Sciatic nerve (tissue), 2 donors: ENCODE results near the gene CLIP4. TPM values are rescaled to one million over a fixed set of nuclear protein-coding genes. Genes with fewer than 3 reads are reported as not detected.

Experiments used
- ATAC-seq: fragments of 200-7000 bp; cut with Tn5 transposase; one replicate; pipeline ENCODE4 v1.9.1; 2020; ENCODE audit warnings: mild to moderate bottlenecking, moderate library complexity
- DNase-seq: peaks from one replicate; pipeline ENCODE4 v3.0.0-alpha.2; 2020; ENCODE audit warnings: low spot score
- intact Hi-C: fragments of 100-400 bp; cut with DNase I; formaldehyde crosslinking; loops from one replicate; pipeline ENCODE4 v1.14.2; 2022
- total RNA-seq: library from RNA; stranded (reverse); fragmentation: NEBNext Ultra II Directional; extraction: Animal tissue kit (Norgen Biotek cat#: 25700); gene quantifications from one replicate; pipeline ENCODE4 v1.2.1, GENCODE V29; 2021
- donor health status: DM: no; HTN: no; CAD: no.
- donor health status: DM: no; HTN: no; CAD: no.

CLIP4 gene
- total RNA-seq, 1 donor from 2014 or later = 85.6 TPM

DNA sequence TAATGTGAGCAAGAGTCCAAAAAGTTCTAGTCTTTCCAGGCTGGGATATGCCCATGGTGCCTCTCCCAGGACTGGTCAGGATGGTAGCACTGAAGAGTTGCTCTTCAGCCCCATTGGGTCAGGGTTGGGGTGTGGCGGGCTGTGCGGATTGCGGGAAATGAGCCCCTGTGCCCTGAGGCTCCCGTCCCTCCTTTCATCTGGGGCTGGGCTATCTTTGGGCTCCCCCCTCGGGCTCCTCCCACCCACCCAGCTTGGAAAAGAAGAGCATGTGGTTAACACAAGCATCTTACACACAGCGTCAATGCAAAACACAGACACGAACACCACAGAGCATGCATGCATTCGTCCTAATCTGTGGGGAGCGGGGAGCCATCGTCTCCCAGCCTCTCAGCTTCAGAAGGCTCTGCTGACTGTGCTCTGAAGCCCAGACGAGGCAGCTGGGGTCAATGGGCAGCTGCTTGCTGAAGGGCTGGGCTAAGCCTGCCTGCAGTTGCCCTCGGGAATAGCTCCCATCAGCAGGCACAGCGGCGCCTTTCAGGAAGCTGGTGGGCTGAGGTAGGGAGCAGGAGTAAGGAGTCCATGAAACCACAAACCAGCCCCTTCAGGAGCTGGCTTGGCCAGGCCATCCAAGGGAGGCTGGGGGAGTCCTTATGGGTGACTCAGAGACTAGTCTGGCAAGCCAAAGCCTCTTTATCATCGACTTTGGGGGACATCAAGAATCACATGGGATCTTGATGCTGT lies 112.9 kb downstream of the CLIP4 start:
- intact Hi-C loops = no loop called here
- ATAC-seq = no peak

GRCh38 chr2:29228947-29229346 lies 113.7 kb downstream of the CLIP4 start:
- DNase-seq (no peak), ATAC-seq (no peak)
- intact Hi-C loops = no loop called here

More for the DNA sequence above, 112.9 kb downstream of the CLIP4 start:
- no peak for DNase-seq

DNA sequence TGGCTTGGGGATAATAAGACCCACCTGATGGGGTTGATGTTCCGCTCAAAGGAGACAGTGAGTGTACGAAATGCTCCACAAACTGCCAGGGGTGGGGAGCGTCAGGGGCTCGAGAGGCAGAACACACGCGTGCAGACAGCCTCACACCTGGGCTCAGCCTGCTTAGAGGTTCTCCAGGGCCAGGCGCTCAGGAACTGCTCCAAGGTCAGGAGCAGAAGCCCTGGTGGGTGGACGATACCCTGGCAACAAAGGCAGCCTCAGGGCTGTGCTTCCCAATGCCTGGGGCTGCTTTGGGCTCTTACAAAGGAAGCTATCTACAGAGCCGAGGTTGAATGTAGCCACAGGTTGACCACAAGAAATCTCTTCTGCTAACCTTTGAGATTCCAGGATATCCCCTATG lies 114.4 kb downstream of the CLIP4 start:
- ATAC-seq (no peak), DNase-seq (no peak)
- intact Hi-C loops = no loop called here

DNA sequence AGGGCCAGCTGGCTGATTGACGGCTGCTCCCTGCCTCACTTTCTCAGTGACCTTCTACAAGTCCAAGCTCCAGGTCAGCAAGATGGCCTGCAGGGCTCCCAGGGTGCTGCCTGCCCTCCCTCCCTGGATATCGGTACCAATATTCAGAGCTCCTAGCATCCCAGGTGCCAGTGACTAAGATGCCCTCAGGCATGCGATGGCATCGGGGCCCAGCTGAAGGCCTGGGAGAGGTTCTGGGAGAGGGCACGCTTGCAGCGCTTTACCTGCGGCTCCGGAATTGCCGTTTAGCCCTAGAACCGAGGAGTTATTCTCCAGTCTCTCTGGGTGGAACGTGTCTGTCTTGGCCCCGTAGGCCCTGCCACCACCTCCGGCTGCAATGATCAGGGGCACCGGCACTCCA lies 116.8 kb downstream of the CLIP4 start:
- no peak for ATAC-seq

GRCh38 chr2:29233428-29233827 lies 118.2 kb downstream of the CLIP4 start:
- no peak for DNase-seq
- ATAC-seq = no peak
- intact Hi-C loops = no loop called here

More for the DNA sequence above, 116.8 kb downstream of the CLIP4 start:
- DNase-seq = no peak
- intact Hi-C loops = no loop called here

DNA sequence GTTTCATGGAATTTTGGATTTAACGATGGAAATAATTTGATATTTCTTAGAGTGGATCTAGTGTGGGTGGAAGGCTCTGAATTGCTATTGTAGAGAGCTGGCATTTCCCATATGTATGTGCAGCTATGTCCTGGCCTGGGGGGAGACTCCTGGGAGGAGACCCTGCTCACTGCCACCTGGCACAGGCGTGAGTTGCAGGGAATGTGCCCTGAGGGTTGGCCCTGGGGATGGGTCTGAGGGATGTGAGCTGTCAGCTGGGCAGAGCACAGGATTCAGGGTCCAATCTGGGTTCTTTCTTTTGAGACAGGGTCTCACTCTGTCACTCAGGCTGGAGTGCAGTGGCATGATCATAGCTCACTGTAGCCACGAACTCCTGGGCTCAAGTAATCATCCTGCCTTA lies 120.2 kb downstream of the CLIP4 start:
- intact Hi-C loops = no loop called here
- ATAC-seq (no peak), DNase-seq (peak; percentile 41)

DNA sequence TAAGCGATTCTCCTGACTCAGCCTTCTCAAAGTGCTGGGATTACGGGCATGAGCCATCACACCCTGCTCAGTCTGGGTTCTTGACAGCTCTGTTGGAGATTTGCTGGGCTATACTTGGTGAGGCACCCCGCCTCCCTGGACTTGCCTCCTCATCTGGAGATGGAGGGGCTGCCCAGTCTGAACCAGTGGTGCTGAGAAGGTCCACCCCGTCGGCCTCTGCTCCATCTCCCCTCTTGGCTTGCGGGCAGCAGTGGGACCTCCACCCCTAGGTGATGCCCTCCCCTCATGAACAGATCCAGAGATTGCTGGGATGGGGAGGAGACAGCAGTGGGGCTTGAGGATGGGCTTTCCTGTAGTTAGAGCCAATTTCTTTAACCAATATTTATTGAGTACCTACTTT lies 120.9 kb downstream of the CLIP4 start:
- ATAC-seq = no peak
- no peak for DNase-seq
- intact Hi-C loops = no loop called here

DNA sequence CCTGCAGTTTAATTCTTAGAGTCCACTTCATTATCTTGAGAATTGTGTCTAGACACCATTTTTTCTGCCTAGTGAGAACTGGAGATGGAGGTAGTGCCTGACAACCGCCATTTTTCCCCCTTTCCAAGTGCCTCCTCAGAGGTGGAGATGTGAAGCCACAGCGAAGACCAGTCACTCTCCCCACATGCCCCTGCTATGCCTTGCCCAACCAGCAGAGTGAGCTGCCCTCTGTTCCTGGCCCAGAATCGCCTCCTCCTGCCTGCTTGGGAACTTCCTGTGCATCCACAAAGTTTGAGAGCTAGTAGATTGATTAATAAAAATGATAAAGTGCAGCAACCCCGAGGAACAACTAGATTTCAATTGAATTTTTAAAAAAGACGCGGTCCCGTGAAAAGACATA lies 123.3 kb downstream of the CLIP4 start:
- intact Hi-C loops = no loop called here
- no peak for DNase-seq
- ATAC-seq = no peak

Other genes with a start within 250 kb of the CLIP4 start
- gene TRMT61B, start 245.1 kb upstream of the CLIP4 start, total RNA-seq = 14.0 TPM
- gene WDR43, start 220.7 kb upstream of the CLIP4 start, total RNA-seq = 47.9 TPM
- 5.3 TPM for gene TOGARAM2, start 134.1 kb upstream of the CLIP4 start, total RNA-seq
- gene PCARE, start 40.9 kb upstream of the CLIP4 start, total RNA-seq = 0.53 TPM